AG08396 (cell line): ENCODE data around the gene CAMK2B.

ENCODE experiments used
- DNase-seq: peaks from one replicate; pipeline ENCODE4 v3.0.0; 2012; ENCODE audit warnings: low spot score, mixed read lengths

The CAMK2B gene

DNA sequence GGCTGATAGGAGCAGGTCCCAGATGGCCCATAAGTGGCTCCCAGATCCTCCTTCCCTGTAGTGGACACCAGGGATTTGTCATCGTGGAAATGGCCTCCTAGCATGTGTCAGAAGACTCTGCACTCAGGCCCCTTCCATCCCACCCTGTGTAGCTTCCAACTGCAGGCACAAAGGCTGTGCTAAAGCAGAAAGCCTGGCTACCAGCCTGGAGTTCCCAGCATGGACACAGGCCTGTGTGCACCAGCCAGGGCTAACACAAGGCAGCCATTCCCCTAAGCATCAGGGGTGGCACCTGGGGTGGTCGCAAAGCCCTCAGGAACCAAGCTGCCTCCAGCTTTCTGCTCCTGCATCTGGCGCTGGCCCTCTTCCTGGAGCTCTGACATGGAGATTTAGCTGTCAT is 4.5 kb upstream of the CAMK2B start:
- no peak for DNase-seq

DNA sequence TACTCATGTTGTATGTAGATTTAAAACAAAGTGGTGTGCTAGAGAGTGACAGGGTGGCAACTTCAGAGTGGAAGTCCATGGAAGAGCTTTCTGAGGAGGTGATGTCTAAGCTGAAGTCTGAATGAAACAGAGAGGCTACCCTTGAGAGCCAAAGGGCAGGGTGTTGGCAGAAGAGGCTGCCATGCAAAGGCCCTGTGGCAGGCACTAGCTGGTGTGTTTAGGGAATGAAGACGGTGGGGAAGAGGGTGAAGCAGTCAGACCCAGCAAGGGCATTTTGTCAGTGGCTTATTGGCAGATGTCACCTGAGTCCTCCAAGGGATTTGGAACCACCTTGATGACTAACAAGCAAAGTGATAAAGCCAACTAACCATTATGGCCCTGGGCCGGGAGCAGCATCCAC is 3.7 kb upstream of the CAMK2B start:
- DNase-seq: no peak

DNA sequence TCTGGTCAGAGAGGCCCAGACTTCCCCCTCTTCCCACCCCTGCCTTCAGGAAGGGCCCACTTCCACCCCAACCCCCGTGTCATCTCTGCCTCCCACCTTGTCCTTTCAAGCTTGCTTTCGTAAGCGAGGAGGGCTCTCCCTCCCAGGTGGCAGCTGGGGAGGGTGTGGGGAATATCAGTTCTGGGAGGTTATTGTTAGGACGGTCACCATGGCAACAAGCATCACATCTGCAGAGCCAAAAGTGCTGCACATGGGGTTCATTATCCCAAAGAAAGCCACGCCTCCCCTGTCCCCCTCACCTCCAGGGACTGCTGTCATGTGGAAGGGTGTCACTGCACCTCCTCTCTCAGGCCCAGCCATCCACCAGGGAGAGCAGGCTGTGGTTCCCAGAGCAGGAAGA is 2.6 kb upstream of the CAMK2B start:
- DNase-seq: no peak

DNA sequence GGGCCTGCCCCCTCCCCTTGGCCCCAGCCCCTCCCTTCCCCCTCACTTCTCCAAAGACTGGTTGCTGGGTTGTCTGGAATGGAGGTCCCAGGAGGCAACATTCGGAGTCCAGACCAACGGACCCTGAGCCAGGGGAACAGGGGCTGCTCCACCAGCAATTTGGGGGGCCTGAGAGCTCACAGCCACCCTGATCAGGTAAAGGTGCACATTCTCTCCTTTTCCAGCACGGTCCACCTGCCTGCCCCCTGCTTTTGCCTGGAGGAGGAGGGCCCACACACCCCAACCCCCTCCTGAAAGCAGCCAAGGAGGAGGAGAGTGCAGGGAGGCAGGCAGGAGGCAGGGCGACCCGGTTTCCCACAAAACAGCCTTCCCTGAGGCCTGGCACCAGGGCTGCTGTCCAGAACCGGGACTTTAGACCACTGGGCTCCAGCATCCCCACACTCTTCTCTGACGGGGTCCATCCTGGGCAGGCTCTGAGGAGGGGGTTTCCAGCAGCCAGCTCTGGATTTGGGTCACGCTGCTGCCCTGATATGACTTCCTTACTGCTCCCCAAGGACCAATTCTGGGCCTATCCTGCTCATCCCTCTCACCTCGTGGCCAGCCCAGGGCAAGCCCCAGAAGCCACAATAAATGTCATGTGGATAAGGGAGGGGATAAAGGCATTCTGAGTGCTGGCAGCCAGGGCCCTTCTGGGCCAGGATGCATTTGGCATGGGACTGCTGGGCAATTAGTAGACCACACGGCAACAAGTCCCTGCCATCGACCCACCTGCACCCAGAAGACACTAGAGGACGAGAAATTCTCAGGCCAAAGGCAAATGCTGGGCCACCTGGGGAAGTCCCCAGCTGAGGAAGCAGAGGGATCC is 1.1 kb upstream of the CAMK2B start:
- DNase-seq: no peak

DNA sequence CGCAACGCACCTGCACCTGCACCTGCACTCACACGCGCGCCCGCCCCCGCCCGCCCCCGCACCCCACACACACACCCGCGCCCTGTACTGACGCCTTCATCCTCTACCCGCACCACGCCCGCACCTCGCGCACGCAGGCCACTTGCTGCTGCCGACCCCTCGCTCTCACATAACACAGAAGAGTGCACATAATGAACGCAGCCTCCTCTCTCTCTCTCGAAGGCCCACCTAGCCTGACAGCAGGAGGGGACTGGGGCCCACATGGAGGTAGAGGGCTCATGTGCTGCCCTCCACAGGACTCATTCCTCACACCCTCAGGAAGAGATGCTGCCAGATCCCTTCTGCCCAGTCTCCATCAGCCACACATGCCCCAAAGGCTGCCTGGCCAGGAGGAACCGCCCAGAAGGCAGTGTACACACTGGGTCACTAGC is 432 bp upstream of the CAMK2B start:
- DNase-seq: peak; percentile 16

DNA sequence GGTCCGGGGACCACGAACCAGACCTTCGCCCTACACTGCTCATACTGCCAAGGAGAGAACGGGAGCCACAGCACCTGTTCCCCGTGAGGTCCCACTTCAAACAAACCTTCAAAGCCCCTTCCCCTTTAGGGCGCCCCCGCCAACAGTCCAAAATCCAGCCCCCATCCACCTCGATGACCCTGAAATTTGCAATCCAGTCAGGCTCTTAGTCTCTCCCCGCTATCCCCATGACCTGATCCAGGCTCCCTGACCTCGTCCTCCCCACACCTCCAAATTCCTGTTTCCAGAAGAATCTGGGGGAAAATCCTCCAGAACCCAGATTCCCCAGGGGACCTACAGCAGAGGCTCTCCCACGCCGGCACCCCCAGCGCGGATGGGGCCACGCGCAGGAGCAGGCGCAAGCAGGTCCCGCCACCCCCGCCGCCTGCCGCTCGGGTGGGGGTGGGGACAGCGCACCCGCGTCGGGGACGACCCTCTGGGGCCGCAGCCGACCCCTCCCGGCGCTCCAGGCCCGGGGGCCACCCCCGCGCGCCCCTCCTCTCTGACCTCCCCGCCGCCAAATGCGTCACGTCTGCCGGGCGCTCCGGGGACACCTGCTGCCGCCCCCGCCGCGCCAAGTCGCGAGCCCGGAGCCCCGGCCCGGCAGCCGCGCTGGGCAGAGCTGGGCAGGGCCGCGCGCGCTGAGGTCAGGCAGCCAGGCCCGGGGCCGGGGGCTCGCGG is 753 bp downstream of the CAMK2B start:
- DNase-seq: peak; percentile 7

DNA sequence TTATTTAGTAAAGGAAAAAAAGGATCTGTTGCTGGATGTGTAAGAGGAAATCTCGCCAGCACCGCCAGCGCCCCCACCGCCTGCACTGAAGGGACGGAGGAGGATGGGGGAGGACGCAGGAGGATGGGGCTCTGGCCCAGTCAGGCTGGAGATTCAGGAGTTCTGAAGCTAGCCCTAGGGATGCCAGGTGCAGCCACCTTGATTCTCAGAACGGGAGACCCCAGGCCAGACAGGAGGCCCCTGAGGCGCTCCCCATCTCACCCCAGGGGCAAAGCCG is 1.3 kb downstream of the CAMK2B start:
- DNase-seq: no peak

DNA sequence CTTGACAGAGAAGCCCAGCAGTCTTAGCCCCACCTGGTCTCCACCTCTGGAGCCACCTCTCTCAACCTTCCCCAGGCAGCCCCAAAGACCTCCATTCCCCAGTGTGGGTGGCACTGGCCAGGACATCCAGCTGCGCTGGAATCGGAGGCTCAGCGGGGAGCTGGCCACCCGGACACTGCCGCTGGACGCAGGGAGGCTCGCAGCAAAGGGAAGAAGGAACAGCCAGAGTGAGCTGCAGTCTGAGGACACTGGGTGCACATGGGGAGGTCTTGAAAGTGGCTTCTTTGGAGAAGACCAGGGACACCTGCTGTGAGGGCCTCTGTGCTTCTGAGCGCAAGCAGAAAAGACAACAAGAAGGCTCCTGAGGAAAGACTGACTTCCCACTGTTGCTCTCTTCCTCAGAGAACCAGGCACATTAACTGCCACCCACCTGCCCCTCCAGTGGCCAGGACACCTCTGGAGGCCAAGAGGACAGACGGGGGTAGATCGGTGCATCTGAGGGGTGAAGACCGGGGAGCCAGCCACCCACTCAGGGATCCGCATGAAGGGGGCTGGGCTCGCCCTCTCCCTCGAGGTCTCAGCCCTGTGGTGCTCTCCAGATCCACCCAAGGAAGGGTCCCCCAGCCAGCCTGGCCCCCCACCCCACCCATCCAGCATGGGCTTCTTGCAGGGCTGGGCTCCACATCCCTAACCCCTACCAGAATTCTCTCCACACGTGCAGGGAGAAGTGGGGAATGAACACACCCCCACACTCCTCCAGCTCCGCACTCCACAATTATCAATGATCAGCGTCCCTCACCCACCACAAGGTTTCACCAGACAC is 1.8 kb downstream of the CAMK2B start:
- no peak for DNase-seq

DNA sequence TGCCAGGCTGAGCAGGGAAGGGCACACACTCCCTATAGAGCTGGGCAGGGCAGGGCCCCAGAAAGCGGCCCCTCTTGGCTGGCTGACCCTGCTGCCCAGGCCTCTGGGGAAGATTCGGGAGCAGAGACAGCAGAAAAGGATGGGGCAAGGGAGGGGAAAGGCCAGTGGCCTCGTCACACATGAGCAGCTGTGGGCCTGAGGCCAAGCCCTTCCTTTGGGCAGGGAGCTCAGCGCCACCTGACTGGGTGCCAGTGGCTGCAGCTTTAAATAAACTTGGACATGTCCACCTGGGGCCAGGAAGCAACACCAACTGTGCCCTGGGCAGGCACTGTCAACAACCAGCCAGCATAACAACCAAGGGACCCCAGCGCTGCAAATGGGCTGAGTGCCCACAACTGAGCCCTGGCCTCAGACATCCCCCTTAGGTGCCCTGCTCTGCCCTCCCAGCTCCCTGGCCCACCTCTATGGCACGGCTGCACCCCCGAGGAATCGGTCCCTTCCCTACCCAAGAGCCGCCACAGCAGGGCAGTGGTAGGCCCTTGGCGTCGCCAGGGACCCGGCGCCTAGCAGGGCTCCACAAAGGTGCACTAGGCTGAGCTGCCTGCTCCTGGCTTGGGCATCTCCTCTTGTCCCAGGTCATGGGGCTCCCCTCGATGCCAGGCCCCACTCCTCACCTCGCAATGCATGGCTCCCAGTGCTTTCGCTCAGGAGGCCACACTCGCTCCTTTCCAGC is 2.6 kb downstream of the CAMK2B start:
- DNase-seq: peak; percentile 8

DNA sequence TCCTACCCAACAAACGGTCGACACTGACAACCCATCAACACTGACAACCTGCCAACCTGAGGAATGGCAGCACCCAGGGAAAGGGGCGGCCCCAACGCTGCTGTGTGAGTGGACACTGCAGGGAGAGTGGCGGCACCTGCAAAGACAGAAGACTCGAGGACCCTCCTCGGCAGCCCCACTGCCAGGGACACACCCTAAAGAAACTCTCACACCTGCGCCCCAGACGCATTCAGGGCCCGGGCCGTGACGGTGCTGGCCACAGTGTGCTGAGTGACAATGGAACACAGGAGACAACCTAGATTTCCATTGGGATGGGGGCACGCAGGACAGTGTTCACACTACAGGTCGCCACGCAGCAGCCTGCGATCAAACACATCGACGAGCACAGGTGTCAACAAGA is 3.6 kb downstream of the CAMK2B start:
- no peak for DNase-seq

DNA sequence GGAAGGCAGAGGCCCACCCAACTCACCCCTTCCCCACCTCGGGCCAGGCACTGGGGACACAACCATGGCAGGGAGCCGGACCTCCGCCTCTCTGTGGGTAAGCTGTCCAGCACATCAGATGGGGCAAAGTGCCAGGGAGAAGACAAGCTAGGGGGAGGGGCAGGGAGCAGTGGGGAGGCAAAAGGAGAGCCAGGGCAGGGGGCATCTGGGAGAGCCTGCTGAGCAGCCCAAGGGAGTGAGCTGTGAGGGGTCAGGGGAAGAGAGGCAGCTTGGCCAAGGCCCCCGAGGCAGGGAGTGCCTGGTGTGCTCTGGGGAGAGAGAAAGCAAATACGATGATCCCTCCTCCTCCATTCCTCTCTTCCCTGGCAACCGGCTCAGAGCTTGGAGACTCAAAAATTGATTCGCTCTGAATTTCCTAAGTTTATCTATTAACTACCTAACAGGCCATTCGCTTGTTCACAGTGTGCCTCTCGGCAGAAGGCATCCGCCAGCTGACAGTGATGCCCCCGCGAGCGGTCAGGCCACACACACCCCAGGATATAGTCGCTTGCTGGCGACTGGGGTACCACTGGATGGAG is 4.5 kb downstream of the CAMK2B start:
- DNase-seq: peak; percentile 21

DNA sequence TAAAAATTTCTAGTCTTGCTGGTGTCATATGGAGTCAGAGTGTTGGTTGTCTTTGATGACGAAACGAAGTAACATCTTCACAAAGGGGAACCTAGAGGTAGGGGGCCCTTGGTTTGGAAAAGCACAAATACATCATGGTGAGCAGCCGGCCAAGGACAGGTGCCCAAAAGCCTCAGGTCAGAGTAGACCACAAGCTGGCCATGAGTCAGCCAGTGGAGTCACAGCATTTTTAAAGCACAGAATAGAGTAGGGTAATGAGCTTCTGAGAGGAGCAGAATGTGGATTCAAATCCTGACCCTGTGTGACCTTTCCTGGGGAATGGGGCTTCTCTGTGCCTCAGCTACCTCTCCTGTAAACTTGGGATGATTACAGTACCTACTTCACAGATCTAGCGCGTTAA is 5.3 kb downstream of the CAMK2B start:
- peak; percentile 12 for DNase-seq

DNA sequence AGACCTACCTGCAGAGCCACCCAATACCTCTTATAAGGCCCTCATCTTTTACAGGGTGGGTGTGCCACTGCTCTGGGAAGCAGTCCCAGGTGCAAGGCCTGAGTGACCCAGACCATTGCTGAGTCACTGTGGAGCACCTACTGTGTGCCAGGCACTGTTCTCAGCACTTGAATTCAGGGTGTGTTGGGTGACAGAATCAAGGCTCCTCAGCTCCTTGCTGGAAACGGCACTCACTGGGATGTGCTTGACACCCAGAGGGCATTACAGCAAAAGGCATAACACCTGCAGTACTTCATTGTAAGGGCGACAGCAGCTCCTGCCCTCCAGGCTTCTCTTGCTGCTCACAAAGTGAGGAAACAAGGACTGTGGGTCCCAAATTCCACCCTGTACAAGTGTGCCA is 7.1 kb downstream of the CAMK2B start:
- DNase-seq: no peak

DNA sequence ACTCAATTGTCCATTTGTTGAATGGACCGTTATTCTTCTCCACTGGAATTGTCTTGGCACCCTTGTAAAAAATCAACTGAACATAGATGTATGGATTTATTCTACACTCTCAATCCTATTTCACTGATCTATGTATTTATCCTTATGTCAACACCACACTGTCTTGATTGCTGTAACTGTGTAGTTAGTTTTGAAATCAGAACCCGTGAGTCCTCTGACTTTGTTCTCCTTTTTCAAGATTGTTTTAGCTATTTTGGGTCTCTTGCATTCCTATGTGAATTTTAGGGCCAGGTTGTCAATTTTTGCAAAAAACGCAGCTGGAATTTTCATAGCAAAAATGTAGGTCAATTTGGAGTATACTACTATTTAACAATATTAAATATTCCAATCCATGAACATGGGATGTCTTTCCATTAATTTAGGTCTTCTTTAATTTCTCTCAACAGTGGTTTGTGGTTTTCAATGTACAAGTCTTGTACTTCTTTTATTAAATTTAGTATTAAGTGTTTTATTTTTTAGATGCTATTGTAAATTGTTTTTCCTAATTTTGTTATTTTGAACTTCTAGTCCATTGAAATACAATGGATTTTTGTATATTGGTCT is 10.0 kb downstream of the CAMK2B start:
- no peak for DNase-seq

DNA sequence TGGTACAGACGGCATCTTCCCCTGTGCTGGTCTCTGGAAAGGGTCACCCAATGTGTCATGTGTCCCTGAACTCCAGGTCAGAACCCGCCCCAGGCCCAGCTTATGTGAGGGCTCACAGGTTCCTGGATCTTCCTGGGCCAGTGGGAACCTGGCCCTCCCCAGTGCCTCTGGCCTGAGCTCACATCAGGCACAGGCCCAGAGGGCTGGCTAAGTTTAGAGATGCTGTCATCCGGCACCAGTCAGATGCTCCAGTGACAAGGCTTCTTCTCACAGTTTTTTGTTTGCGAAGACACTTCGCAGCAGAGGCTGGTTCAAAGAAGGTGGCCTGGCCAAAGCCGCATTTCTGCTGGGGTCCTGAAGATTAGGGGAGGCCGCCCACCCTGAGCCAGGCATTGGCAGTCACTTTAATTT is 11.8 kb downstream of the CAMK2B start:
- DNase-seq: peak; percentile 55

DNA sequence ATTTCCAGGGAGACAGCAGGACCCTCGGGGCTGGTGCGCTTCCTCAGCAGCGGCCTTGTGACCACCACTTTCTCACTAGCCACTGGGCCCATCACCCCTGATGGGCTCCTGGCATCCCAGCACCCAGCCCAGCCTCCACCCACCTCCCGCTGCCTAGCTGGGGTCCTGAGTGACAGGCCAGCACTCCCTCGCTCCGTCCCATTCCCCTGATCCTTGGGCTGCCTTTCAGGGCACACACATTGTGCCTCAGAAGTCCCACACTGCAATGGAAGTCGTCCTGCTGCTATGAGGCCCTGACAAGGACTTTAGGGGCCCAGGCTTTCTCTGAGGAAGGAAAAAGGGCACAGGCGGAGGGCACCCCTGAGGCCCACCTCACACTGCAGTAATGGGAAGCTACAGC is 12.4 kb downstream of the CAMK2B start:
- DNase-seq: no peak

DNA sequence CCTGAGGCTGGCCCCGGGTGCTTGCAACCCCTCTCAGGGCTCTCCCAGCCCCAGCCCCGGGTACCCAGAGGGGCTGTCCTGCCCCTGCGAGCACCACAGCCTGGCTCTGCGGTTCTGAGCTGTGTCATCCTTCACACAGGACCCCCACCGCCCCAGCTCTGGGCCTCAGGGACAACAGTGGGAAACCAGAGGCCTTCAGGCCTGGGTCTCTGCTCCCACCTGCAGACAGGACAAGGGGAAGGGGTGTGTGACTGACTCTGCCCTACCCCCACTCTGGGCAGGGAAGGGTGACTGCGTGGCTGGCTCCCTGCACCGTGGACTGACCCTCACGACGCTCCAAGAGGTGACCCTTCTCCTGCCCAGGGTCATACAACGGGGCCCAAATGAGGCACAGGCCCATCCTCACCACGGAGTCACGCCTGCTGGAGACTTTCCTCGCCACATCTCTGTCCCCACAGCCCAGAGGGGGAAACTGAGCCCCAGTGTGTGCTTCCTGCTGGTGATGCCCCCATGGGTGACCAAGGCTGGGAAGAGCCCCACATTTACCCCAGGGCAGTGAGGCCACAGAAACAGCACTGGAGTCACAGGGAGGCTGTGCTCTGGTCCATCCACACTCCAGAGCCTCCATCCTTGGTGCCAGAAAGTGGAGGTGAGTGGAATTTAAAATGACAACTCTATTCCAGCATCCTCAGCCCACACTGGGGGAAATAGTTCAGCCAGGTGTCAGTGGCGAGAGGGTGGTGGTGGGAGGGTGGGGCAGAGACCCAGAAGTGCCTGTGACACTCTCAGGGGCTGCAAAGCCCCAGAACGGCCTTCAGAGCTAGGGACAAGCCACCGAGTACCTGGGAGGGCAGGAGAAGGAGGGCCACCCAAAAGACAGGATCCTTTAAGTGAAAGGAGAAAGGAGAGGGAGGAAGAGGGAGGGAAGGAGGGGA is 13.6 kb downstream of the CAMK2B start:
- DNase-seq: peak; percentile 2

DNA sequence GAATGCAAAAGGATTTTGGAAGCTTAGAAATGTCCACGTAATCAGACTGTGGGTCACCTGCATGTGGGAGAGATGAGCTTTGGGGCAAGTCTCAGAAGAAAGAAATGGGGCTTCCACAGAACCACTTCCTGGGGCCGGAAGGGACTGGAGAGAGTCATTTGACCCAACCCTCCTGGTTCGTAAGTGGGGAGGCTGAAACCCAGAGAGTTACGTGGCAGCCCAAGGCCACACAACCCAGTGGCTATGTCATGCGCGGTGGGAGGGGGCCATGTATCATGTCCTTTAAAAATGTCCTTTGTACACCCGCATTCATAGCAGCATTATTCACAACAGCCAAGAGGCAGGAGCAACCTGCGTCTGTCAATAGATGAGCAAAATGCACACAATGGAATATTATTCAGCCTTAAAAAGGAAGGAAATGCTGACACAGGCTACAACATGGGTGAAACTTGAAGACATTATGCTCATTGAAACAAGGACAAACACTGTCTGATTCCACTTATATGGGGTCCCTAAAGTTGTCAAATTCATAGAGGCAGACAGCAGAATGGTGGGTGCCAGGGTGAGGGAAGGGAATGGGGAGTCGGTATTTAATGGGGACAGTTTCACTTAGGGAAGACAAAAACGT is 15.1 kb downstream of the CAMK2B start:
- no peak for DNase-seq

DNA sequence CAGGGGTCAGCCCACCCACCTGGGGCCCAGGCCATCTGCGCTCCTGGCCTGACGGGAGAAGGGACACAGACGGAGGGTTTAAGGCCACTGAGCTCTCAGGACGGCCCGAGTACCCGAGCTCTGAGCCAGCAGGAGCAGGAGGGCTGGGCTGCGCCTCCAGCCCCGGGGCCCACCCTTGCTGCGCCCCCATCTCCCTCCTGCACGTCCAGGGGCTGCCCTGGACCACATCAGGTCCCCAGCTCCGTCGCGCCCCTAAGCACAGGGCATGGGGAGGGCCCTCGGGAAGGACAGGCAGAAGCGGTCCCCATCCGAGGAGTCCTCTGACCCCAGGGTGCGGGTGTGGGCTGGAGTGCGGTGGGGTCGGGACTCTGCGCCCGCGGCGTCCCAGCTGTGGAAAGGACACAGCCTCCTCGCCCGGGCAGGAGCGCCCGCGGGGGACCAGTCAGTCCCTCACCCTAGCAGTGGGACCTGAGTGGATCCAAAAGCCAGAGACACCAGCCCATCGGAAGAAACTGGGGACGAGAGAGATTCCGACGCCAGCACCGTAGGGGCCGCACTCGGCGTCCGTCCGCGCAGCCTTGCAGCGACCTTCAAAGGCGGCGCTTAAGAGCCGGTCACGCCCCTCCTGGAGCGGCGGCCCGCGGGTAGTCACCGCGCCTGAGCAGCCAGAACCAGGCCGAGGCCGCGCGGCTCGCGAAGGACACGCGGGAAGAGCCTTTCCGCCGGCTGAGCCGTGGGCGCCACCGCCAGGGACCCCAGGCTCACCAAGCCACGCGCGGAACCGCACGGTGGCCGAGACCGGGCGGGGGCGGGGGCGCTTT is 15.9 kb downstream of the CAMK2B start:
- peak; percentile 85 for DNase-seq
